Fibroblast of lung (primary cell): ENCODE data around the gene SYCP1. TPM values are rescaled to one million over a fixed set of nuclear protein-coding genes. Genes with fewer than 3 reads are reported as not detected.

Experiments used
- DNase-seq, 2 donors: peaks; one replicate each; pipeline versions ENCODE4 v3.0.0 to v3.0.0-alpha.2; 2010; ENCODE audit warnings: low read depth in 2 of 2
- H2AFZ ChIP-seq: 2 replicates; pipeline ENCODE4 v1.5.1; 2012; ENCODE audit warnings: low read length, control low read depth, inconsistent platforms
- H3K27ac ChIP-seq: 2 replicates; pipeline ENCODE4 v1.5.1; 2011; ENCODE audit warnings: low read length, control low read depth; ENCODE audit not compliant: insufficient read depth
- H3K27me3 ChIP-seq: 2 replicates; pipeline ENCODE4 v1.5.1; 2011; ENCODE audit warnings: mild to moderate bottlenecking, low read length; ENCODE audit not compliant: control insufficient read depth, insufficient read depth
- H3K36me3 ChIP-seq: 2 replicates; pipeline ENCODE4 v1.5.1; 2011; ENCODE audit warnings: low read length; ENCODE audit not compliant: control insufficient read depth, insufficient read depth
- H3K4me1 ChIP-seq: 2 replicates; pipeline ENCODE4 v1.5.1; 2011; ENCODE audit warnings: low read length; ENCODE audit not compliant: control insufficient read depth, insufficient read depth; ENCODE audit errors: extremely low read depth
- H3K4me2 ChIP-seq: 2 replicates; pipeline ENCODE4 v1.5.1; 2011; ENCODE audit warnings: low read length, control low read depth; ENCODE audit not compliant: insufficient read depth; ENCODE audit errors: extremely low read depth
- H3K4me3 ChIP-seq, 4 experiments: fragments of 200-600 bp in 1 of 4; sonication (generic) in 1 of 4; replicated peaks in 1 of 4; 2 replicates each; pipeline ENCODE4 v1.5.1; 2011 to 2016; ENCODE audit warnings: low read length in 4 of 4, low read depth in 3 of 4, mild to moderate bottlenecking in 3 of 4, control low read depth in 2 of 4, inconsistent platforms in 1 of 4, mixed read lengths in 1 of 4; ENCODE audit not compliant: insufficient read depth in 1 of 4; ENCODE audit errors: control extremely low read depth in 1 of 4
- H3K79me2 ChIP-seq: 2 replicates; pipeline ENCODE4 v1.5.1; 2012; ENCODE audit warnings: mild to moderate bottlenecking, low read length, inconsistent platforms; ENCODE audit not compliant: control insufficient read depth, insufficient read depth
- H3K9ac ChIP-seq: 2 replicates; pipeline ENCODE4 v1.5.1; 2011; ENCODE audit warnings: mild to moderate bottlenecking, low read length, control low read depth; ENCODE audit not compliant: insufficient read depth
- H3K9me3 ChIP-seq: 2 replicates; pipeline ENCODE4 v1.5.1; 2012; ENCODE audit warnings: low read depth, low read length; ENCODE audit not compliant: control insufficient read depth, insufficient read depth
- H4K20me1 ChIP-seq: 2 replicates; pipeline ENCODE4 v1.5.1; 2011; ENCODE audit warnings: low read length; ENCODE audit not compliant: control insufficient read depth, insufficient read depth; ENCODE audit errors: extremely low read depth
- EZH2 ChIP-seq: IDR thresholded peaks from 2 replicates; pipeline ENCODE4 v1.5.1; 2012; ENCODE audit warnings: low read length, control low read depth, mild to moderate bottlenecking; ENCODE audit errors: missing control alignments
- polyA plus RNA-seq, 2 donors: library from polyadenylated mRNA; depleted of rRNA in 1 of 2; stranded (reverse) in 1 of 2; unstranded in 1 of 2; fragments of >200 nt; gene quantifications; 2 replicates each; pipeline ENCODE4 v1.2.1, GENCODE V29; 2011 to 2012; ENCODE audit warnings: missing spikeins in 1 of 2
- total RNA-seq: library from RNA; depleted of rRNA; stranded (reverse); fragments of >200 nt; gene quantifications from 2 replicates; pipeline ENCODE4 v1.2.1, GENCODE V29; 2014
- TF ChIP-seq, protein P1 (sequence below), 2 donors: IDR thresholded peaks in 1 of 2; conservative IDR thresholded peaks in 1 of 2; 1 replicate in 1 of 2; 2 replicates in 1 of 2; pipeline ENCODE4 v1.5.1; 2011 to 2012; ENCODE audit warnings: low read length in 2 of 2, control low read depth in 1 of 2, inconsistent platforms in 1 of 2, low read depth in 1 of 2, mild to moderate bottlenecking in 1 of 2

SYCP1 gene
- total and polyA plus RNA-seq, 2 donors (not counting 1 experiment from before 2014, with no cell fraction given): not detected

DNA sequence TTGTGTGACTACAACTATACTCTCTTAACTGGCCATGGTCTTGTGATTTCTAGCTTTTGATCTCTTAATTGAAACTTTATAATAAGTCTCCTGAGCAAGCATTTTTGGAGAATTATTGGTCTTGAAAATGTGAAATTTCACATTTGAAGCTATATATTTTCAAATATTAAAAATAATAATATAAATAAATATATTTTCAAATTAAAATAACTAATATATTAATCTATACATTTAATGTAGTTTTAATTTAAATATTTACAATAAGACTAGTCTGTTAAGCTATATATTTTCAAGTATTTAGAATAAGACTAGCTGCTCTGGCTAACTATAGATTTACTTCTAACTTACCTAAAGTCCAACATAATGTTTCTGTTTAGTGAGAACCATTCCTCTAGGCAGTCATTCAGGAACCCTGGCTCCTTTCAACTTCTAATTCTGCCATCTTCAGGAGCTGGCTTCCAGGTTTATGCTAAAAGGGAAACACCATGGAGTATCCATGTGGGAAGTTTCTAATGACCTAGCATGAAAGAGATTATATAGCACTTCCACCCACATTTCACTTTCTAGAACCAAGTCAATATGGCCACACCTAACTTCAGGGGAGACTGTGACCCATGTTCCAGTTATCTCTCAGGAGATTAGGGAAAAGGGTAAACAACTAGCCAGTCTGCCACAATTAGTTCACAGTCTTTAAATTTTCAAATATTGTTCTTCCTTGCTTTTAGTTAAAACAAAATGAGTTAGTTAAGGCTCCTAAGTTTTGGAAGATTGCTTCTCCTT, 143.0 kb downstream of the SYCP1 start:
- TF ChIP-seq, protein P1, sequence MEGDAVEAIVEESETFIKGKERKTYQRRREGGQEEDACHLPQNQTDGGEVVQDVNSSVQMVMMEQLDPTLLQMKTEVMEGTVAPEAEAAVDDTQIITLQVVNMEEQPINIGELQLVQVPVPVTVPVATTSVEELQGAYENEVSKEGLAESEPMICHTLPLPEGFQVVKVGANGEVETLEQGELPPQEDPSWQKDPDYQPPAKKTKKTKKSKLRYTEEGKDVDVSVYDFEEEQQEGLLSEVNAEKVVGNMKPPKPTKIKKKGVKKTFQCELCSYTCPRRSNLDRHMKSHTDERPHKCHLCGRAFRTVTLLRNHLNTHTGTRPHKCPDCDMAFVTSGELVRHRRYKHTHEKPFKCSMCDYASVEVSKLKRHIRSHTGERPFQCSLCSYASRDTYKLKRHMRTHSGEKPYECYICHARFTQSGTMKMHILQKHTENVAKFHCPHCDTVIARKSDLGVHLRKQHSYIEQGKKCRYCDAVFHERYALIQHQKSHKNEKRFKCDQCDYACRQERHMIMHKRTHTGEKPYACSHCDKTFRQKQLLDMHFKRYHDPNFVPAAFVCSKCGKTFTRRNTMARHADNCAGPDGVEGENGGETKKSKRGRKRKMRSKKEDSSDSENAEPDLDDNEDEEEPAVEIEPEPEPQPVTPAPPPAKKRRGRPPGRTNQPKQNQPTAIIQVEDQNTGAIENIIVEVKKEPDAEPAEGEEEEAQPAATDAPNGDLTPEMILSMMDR (conservative IDR thresholded peaks at IDR 0.05 in 1 of 2, IDR thresholded peaks at IDR 0.05 in 1 of 2; ENCODE audit: low read depth in 1 of 2, low read length in 2 of 2): no peak
- no peak for TF ChIP-seq EZH2
- Histone ChIP-seq H3K27ac (no peak overlapping the region), H2AFZ (no peak overlapping the region), H3K36me3 (no peaks in the 10 kb centered on the region), H3K79me2 (no peaks in the 10 kb centered on the region), H4K20me1 (no peaks in the 10 kb centered on the region), H3K4me2 (no peak overlapping the region), H3K9ac (no peak overlapping the region), H3K27me3 (no peaks in the 10 kb centered on the region), H3K9me3 (no peaks in the 10 kb centered on the region), H3K4me1 (no peaks in the 10 kb centered on the region), H3K4me3 (no peak overlapping the region)
- DNase-seq: no peak

DNA sequence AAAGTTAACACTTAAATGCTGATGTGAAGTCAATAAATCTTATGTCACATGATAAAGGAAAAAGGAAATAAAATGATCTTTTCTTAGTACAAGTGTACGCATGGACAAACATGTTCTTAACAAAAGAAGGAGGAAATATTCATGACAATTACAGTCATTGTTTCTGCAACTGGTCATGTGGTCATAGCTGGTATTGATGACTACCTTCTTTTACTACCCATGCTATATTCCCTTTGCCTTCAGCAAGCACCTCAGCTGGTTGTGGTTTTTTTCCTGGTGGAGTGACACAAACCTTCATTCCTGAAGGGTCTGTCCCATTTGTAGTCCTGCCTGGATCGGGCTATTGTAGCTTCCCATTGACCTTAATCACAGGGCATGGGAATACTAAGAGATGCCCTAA, 151.5 kb downstream of the SYCP1 start:
- Histone ChIP-seq H3K9me3 (no peaks in the 10 kb centered on the region), H3K4me1 (no peaks in the 10 kb centered on the region), H3K36me3 (no peaks in the 10 kb centered on the region), H4K20me1 (no peaks in the 10 kb centered on the region), H2AFZ (no peak overlapping the region), H3K79me2 (no peaks in the 10 kb centered on the region), H3K9ac (no peak overlapping the region), H3K4me3 (no peak overlapping the region), H3K4me2 (no peak overlapping the region), H3K27me3 (no peaks in the 10 kb centered on the region), H3K27ac (no peak overlapping the region)
- no peak for DNase-seq
- TF ChIP-seq EZH2: no peak
- TF ChIP-seq, protein P1 (conservative IDR thresholded peaks at IDR 0.05 in 1 of 2, IDR thresholded peaks at IDR 0.05 in 1 of 2; ENCODE audit: low read depth in 1 of 2, low read length in 2 of 2): no peak

DNA sequence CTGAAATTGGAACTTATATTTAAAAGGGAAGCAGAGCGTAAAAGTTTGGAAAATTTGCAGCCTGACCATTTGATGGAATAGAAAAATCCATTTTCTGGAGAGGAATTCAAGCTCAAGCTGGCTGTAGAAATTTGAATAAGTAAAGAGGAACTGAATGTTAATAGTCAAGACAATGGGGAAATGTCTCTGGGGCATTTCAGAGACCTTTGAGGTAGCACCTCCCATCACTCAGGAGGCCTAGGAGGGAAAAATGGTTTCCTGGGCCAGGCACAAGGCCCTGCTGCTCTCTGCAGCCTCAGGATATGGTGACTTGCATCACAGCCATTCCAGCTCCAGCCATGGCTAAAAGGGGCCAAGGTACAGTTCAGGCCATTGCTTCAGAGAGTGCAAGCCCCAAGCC, 157.3 kb downstream of the SYCP1 start:
- H3K27ac ChIP-seq: no peak overlapping the region
- DNase-seq: no peak
- no peaks in the 10 kb centered on the region for H3K27me3 ChIP-seq
- no peaks in the 10 kb centered on the region for H3K4me1 ChIP-seq
- no peaks in the 10 kb centered on the region for H3K36me3 ChIP-seq
- H4K20me1 ChIP-seq: no peaks in the 10 kb centered on the region
- TF ChIP-seq EZH2: no peak
- TF ChIP-seq, protein P1 (conservative IDR thresholded peaks at IDR 0.05 in 1 of 2, IDR thresholded peaks at IDR 0.05 in 1 of 2; ENCODE audit: low read depth in 1 of 2, low read length in 2 of 2): no peak
- no peak overlapping the region for H3K9ac ChIP-seq
- no peak overlapping the region for H2AFZ ChIP-seq
- H3K4me3 ChIP-seq: no peak overlapping the region
- H3K4me2 ChIP-seq: no peak overlapping the region
- H3K79me2 ChIP-seq: no peaks in the 10 kb centered on the region
- H3K9me3 ChIP-seq: no peaks in the 10 kb centered on the region
